NOMO-1 treated with dmso at 0.1 percent for 144 hours (cell line): ENCODE results near the gene EPHB1.

Source experiments
- DNase-seq: peaks from one replicate; lab custom pipeline; 2025; ENCODE audit not compliant: unreplicated experiment; lab: John Stamatoyannopoulos, UW

The EPHB1 gene

DNA sequence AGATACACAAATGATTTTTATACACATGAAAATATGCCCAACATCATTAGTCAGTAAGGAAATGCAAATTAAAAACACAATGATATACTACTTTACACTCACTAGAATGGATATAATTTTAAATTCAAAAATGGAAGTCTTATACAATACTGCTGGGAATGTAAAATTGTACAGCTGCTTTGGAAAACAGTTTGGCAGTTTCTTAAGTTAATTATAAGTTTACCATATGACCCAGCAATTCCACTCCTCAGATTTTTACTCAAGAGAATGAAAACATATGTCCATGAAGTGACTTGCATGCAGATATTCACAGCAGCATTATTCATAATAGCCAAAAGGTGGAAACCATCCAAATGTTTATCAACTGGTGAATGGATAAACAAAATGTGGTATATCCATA, 281.3 kb downstream of the EPHB1 start:
- no peak for DNase-seq

DNA sequence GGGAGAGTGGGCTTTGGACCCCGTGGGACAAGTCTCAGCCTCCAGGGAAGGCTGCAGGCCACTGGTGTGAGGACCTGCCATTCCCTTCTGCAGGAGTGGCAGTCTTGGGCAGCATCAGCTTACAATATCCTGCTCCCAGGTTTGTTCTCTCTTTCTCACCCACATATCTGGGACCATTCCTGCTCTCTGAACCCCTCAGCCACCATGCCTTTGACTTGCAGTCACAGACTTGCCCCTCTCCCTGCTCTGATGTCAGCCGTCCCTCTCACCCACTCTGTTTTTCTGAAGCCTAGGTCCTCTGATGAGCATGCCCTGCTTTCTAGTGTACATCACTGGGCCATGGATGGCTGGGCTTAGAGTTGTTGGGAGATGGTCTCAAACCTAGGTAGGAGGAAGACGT, 282.1 kb downstream of the EPHB1 start:
- DNase-seq = no peak

DNA sequence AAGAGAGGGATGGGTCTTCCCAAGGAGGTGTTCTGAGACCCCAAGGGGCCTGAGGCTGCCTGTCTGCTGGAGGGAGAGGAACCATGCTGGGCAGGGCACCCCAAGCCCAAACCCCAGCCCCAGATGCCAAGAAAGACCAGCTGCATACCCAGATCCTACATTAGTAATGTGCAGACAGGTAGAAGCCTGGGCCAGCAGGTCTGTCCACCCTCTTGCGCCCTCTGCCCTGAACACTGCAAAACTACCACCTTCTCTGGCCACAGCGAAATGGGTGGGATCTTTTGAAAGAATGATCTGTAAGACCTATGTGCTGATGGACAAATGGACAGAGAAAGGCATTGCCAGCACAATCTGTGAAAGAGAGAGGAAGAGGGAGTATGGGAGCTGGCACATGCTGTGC, 283.2 kb downstream of the EPHB1 start:
- no peak for DNase-seq

DNA sequence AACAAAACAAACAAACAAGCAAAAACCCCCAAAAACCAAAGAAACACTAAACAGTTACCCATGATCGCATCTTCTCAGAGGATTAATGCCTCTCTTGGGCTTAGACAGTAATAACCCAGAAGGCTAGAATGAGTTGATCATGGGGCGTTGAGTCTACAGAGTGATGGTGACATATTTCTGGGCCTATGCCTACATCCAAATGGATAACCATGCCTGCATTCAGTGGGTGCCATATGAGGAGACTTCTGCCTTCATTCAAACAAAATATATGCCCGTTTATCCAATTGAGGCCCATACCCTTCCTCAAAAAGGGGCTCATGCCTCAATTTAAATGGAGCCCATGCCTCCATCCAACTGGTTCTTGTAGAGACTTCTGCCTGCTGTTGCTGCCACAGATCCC, 284.0 kb downstream of the EPHB1 start:
- no peak for DNase-seq

DNA sequence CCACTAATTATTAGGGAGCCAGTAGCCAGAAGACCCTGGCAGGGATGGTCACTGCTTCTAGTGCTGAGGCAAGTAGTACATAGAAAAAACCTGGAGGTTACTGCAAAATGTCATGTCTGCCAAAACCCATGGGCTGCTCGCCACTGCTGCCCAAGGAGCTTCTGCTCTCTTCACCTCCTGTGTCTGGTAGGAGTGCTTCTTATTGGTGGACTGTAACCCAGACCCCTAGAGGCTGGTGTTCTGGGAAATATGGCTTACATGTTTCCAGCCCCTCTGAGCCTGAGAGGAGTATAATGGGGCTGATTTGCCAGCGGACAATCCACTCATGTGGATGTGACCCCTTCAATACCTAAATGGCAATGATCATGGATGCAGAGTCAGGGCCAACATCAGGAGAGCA, 286.4 kb downstream of the EPHB1 start:
- DNase-seq = no peak

DNA sequence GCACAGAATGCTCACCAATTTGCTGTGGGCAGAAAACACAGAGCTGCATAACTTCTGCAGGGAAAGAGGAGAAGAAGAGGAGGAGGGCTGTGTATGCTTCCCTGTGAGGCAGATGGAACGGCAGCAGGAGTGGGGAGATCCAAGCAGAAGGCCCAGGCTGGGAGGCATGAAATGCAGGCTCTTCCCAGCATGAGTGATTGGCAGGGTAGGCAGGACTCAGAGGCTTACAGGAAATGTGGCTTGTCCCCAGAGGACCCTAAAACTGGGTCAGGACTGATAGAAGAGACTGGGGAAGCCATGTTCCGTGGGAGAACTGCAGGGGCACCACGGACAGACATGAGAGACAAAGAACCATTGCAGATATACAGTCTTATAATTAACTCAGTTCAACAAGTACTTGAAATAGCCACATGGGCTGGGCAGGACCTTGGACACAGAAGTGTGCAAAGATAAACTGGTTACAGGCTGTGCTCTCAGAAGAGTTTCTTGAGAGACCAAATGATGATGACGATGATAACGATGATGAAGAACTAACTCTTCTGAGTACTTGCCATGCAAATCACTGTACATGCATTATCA, 286.9 kb downstream of the EPHB1 start:
- no peak for DNase-seq

DNA sequence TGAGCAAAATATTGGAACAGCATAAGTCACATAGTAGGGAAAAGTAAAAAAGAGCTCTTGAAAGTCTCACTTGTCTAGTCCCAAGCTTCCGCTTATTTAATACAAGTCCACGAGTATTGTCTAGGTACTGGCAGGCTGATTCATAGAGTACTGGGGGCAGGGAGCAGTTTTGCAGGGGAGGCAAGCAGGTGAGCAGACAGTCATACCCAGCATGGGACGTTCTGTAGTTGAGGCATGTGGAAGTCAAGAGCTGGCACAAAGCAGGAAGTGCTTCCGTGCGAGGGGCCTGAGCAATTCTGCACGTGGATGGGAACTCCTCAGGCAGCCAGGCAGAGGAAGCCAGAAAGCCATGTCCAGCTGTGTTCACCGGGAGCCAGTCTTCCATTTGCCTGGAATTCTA, 287.6 kb downstream of the EPHB1 start:
- DNase-seq = no peak

DNA sequence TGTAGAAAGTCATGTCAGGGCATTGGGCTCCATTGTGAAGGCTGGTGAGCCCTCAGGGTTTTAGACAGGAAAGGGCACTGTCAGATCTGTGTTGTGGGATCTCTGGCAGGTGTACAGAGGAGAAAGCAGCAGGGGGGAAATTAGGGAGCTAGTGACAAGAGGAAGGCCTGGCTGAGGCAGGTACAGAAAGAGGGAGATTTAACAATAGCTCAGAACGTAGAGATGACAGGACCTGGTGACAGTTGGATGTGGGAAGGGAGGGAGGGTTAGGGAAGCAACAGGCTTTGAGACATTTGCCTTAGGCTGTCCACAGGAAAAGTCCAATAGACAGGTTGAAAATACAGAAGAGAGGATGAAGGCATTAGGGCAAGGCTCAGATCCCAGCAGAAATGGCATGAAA, 288.1 kb downstream of the EPHB1 start:
- DNase-seq = no peak

DNA sequence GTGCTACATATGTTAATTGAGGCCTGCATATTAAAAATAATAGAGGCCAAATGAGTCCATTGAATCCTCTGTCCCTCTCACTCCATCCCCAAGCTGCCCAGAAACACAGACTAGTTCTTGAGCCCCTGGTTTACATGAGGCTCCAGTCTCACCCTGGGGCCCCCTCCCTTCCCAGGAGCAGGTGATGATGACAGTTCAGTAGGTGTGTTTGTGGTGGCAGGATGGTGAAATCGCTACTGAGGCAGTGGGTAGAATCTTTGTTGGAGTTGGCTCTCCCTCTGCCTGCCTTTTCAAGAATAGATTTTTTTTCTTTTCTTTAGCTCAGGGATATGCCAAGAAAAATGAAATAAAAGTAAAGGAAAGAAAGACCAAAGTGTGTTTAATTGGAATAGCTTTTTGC, 288.7 kb downstream of the EPHB1 start:
- DNase-seq = no peak

DNA sequence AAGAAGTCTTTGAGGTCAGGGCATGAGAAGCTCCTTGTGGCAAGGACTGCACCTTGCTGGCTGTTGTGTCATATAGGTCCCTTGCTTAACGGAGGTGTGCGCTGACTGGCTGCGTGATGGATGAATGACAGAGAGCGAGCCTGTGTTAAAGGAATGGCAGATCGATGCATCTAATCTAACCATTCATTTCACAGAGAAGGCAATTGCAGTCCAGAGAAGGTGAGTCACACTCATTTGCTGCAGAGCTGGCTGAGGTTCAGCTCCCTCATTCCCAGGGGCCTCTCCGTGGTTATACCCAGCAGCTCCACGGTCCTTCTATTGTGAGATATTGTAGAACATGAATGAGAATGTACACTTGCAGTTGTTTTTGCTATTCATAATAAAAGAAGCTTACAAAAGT, 289.3 kb downstream of the EPHB1 start:
- DNase-seq = no peak

DNA sequence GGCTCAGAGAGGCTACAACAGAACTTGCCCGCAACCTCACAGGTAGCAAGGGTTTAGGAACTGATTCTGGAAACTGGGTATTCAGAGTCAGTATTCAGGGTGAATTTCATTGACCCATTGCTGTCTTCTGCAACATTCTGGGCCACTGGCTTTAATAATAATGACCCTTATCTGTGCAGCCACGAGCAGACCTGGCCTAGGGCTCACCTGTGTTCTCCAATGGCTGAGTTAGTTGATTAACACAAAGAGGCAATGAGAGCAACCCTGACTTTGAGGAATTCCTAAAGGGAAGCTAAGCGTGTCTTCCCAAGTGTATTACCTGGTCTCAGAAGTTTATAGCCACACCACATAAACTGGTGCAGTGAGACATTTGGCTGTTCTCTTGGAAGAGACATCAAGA, 289.9 kb downstream of the EPHB1 start:
- DNase-seq = no peak

DNA sequence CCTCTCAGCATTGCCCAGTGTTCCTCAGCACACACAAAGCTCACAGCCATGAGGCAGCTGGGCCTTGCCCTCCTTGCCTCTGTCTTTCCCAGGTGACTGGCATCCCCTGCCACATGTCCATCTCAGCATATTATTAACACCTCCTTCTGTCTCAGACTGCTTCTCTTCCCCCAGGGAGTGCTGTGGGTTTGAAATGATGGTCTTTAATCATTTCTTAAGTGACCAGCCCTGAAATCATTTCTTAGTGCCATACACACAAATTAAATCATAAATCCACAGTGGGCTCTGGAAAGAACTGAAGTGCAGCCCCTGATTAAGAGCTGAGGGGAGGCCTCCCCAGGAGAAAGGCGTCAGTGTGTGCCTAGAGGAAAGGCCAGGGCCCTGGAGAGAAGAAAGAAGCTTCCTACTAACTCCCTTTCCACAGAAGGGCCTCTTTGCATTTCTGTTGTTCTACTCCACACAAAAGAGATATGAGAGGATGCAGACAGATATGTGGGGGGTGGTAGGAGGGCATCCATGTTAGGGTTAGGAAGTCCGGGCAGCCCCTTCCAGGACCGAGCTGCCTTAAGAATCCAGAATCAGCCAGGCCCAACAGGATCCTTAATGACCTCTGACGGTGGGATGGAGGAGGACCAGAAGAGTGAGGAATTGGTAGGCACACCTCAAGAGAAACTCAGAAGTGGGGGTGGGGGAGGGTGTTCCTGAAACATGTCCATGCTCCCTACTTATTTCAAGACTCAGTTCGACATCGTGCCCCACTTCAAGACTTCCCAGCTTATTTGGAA, 290.8 kb downstream of the EPHB1 start:
- DNase-seq = no peak

DNA sequence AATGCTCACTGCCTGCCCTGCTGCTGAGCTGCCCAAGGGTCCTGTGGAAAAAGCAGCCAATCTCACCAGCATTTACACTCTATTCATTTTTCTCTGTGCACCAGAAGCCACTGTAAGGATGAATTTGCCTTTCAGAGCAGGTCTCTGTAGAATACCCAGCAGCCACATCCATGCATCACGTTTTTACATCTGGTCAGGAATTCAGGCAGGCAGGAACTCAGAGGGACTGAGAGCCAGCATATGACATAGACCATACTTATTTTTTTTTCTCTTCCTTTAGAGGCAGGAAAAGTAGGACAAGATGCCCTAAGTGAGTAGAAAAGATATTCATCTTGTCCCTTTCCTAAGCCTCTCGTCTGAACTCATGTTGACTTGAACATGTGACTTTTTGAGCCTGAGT, 292.7 kb downstream of the EPHB1 start:
- DNase-seq = no peak

DNA sequence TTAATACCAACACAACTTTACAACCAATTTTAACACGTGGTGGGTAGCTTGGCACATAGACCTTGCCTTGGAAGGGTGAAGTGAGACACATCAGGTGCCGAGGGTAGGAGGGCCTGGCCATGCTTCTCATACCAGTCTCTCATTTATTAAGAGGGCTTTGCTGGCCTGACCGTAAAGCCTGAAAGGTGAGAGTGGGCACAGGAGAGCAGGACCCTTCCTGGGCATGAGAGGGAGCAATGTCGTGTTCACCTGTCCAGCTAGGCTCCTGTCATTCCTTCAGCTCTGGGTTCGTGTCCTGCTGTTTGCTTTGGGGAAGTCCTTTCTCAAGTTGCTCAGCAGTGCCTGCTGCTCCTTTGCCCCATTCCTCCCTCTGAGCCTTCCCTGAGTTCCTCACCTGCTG, 294.4 kb downstream of the EPHB1 start:
- no peak for DNase-seq

DNA sequence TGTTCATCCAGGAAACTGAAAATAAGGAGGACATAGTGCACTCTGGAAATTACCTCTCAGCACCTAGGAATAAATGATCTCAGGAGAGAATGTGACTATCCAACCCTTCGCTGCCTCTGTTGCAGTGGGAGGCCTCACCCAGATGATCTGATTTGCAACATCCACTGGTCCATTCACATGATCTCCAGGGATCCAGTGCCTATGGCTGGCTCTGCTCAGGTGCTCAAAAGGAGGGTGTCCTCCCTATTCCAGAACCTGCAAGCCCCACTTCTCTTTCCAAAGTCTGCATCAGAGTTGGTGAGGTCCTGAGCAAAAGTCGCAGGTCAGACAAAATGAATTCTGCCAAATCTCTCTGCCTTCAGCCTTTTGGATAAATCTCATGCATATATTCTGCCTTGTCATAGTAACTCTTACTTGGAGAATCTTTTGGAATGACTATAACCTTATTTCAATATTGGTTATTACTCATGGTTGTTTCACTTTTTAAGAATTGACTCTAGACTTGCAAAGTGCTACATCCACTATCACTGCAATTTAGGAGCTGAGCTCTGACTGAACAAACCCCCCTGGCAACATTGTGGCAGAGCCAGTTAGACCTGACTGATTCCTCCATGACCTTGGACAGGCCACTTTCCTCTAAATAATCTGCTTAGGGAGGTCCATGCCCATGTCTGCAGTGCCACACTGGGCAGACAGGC, 295.1 kb downstream of the EPHB1 start:
- DNase-seq = no peak

DNA sequence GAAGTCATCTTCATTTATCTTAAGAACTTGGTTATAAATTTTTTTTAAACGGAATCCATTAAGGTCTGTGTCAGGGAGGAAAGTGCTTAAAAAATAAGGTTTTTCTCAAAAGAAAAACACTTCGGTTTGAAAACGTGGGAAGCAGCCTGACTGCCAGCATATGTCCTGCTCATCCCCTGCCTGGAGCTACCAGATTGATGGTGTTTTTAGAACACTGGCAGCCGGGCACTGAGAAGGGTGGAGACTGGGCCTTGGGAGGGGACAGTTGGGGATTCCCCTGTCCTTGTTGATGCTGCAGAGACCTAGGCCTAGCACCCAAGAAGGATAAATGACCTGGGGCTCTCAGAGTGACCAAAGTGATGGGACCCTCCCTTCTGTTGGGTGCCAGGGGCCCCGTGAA, 296.9 kb downstream of the EPHB1 start:
- DNase-seq = no peak

DNA sequence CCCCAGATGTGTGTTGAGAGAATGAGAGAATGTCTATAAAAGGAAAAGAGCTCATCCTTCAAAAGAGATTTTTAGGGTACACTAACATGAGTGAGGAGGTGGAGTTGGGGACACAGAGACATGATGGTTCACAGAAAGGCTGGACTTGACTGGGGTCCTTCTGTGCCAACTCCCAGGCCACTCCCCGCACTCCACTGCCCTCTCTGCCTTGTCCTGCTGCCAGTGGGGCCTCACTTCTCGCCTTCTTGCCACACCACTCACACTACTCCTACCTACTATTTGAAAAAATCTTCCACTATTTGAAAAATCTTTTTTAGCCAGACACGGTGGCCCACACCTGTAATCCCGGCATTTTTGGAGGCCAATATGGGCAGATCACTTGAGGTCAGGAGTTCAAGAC, 298.1 kb downstream of the EPHB1 start:
- no peak for DNase-seq

DNA sequence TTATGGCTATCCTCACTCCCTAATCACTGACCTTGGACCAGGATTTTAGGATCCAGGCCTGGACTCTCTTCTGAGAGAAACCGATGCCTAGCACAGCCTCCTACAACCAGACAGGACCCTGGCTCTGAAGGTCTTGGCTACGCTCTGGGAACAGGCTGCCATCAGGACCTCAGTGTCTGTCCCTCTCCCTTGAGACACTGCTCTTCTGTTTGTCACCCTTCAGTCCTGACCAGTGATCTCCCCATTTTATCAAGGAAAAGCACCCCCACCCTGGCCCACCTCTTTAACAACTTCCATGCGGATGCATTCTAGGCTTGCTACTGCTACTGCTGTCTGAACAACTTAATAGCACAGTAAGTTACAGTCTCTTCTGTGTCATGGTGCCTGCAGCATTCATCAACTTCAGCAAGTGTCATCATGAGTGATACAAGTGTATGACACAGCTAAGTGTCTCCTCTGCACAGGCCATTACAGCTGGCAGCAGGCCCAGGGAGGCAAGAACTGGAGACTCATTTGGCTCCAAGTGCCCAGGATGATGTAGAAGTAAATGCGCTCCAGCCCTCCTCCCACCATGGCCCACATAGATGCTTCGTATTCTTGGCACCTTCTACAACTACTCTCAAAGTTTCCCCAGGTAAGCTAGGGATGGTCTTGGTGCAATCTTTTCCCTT, 302.4 kb downstream of the EPHB1 start:
- DNase-seq = no peak

DNA sequence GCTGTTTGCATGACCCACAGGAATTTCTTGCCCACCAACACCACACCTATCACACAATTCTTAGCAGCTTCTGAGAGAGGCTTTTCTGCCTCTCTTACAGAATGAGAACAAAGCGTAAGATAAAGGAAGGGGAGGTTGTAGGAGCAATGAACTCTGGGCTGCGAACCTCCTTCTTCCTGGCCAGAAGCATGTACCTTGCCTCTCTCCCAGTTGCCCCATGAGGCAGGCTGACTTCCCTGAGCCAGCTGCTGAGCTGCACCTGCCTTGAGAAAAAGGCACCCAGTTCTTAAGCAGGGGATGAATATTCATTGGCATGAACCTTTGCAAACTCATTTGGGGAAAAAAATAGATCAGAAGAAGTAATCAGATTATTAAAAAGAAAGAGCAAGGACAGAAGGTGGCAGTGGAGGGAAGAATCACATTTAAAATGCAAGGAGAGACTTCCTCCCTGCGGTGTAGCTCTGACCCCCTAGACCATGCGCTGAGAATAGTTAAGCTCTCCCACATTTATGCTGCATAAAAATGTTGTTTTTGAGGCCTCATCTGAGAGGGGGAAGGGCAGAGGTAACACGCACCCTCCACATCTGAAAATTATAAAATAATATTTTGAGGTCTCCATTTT, 304.8 kb downstream of the EPHB1 start:
- DNase-seq = no peak

DNA sequence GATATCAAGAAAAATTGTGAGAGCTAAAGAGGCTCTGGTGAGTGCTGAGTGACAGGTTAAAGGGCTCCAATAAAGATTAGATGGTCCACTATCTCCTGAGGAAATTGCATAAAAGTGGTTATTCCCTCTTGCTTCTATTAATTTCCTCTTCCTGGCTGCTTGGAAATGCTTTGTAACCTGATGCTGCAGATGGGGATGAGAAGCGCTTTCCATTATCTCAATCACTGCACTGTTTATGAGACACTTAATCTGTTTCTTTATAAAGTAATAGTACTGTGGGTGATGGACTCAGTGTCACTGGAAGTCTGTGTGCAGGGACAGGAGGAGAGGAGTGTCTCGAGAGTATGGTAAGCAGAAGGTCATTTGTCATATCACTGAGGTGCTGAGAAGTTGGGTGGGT, 305.3 kb downstream of the EPHB1 start:
- DNase-seq = no peak

DNA sequence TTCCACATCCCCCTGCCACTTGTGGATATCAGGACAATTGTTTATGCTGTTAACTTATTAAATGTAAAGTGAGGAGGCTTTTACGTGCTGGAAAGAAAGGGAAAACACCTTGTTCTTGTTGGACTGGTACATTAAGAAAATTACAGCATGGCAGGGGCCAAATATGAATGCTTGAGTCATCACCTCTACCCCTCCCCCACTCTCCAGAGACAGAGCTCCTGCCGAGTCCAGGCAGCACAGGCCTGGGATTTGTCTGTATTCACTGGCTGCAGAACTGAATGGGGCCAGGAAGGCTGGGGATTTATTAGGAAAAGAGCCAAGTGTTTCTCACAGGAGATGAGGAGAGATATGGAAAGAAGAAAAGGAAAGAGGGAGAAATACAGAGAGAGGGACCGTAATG, 308.9 kb downstream of the EPHB1 start:
- no peak for DNase-seq

DNA sequence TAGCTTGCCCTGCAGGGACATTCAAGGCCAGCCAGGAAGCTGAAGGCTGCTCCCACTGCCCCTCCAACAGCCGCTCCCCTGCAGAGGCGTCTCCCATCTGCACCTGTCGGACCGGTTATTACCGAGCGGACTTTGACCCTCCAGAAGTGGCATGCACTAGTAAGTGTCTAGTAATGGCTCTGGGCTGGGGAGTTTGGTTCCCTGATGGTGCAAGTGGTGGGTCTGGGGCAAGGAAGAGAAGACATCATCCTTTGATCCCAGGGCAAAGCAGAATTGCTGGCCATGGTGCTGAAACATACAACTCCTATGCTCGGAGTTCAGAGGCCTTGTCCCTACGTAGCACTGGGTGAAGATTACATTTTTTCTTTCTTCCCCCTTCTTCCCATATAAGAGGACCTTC, 311.4 kb downstream of the EPHB1 start:
- DNase-seq = no peak
